Coronary artery (tissue), 2 donors: ENCODE results near the gene ZFHX2.
A peak's percentile ranks its signal among the peaks of the same experiment; 100 is the strongest.
"Not testable (repeated sequence)": the region's sequence is repeated elsewhere in the genome, so short reads cannot be mapped to it uniquely, and the experiment has no call there.

Experiments
- DNase-seq: peaks from one replicate; pipeline ENCODE4 v3.0.0-alpha.2; 2017; ENCODE audit warnings: low spot score
- H3K27ac ChIP-seq, 2 donors: fragments of 200-600 bp; sonication (generic); one replicate each; pipeline ENCODE4 v1.5.1; 2016 to 2019
- H3K4me3 ChIP-seq: fragments of 200-600 bp; sonication (generic); 2 replicates; pipeline ENCODE4 v1.5.1; 2016; ENCODE audit warnings: mild to moderate bottlenecking, moderate library complexity
- CTCF ChIP-seq: fragments of 200-600 bp; sonication (generic); IDR thresholded peaks from one replicate; pipeline ENCODE4 v1.5.1; 2019; ENCODE audit warnings: antibody characterized with exemption

ZFHX2 gene

GRCh38 chr14:23551266-23552028 is at the start of gene ZFHX2:
Gene ZFHX2, minus strand, starts transcription at chr14:23551765. Its CDS starts 16,440 bp downstream, at chr14:23535325.
- no peak for TF ChIP-seq CTCF
- Histone ChIP-seq H3K27ac (peak within 1 kb of the TSS in 1 of 2 donors; percentile 57), H3K4me3 (peak within 1 kb of the TSS; percentile 76)
- no peak for DNase-seq

DNA sequence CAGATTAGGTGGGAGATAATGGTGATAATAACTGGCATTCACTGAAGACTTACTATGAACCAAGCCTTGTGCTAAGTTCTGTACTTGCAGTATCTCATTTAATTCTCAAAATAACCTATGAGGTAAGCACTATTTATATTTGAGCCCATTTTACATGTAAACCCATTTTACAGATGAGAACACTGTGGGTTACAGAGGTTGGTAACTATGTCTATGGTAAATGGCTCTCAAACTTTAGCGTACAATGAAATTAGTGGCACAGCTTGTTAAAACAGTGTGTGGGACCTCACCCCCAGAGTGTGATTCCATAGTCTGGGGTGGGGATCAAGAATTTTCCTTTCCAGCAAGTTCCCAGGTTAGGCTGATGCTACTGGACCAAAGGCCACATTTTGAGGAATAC is 49.2 kb upstream of the ZFHX2 start:
- no peak for TF ChIP-seq CTCF
- DNase-seq: no peak
- Histone ChIP-seq H3K4me3 (no peak overlapping the region), H3K27ac (no peak overlapping the region)

- DNase-seq: no peak
- no peak overlapping the region for H3K4me3 ChIP-seq
- TF ChIP-seq CTCF: no peak
- H3K27ac ChIP-seq: no peak overlapping the region
These were observed 48.8 kb upstream of the ZFHX2 start for GRCh38 chr14:23600322-23600707.

DNA sequence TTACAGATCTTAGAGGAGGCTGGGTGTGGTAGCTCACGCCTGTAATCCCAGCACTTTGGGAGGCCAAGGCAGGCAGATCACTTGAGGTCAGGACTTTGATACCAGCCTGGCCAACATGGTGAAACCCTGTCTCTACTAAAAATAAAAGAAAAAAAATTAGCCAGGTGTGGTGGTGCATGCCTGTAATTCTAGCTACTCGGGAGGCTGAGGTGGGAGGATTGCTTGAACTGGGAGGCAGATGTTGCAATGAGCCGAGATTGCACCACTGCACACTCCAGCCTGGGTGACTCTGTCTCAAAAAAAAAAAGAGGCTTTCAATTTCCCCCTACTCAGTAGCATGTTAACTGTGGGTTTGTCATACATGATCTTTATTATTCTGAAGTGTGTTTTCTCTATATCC is 42.6 kb upstream of the ZFHX2 start:
- H3K27ac ChIP-seq, DNase-seq, H3K4me3 ChIP-seq: not testable (repeated sequence)

- Histone ChIP-seq H3K4me3 (no peak overlapping the region), H3K27ac (no peak overlapping the region)
- DNase-seq: no peak
- no peak for TF ChIP-seq CTCF
These were observed 38.6 kb upstream of the ZFHX2 start for GRCh38 chr14:23590198-23590597.

DNA sequence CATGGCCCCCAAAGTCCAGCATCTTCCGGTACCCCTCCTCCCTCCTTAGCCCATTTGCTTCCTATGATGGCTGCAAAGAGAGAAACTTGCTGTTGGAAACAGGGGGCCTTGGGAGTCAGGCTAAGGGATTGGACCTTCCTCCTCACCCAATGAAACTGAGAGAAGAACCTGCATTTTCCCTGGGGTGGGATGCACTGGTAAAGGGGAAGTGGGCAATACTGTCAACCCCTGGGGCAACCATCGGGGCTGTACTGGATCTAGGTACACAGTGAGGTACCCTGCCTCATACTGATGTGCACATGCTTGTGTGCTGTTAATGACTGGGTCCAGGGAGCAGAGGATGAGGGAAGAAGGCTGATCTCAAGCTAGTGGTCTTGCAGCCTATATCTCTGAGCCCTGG is 38.0 kb upstream of the ZFHX2 start:
- DNase-seq: no peak
- H3K4me3 ChIP-seq: no peak overlapping the region
- H3K27ac ChIP-seq: no peak overlapping the region
- no peak for TF ChIP-seq CTCF

DNA sequence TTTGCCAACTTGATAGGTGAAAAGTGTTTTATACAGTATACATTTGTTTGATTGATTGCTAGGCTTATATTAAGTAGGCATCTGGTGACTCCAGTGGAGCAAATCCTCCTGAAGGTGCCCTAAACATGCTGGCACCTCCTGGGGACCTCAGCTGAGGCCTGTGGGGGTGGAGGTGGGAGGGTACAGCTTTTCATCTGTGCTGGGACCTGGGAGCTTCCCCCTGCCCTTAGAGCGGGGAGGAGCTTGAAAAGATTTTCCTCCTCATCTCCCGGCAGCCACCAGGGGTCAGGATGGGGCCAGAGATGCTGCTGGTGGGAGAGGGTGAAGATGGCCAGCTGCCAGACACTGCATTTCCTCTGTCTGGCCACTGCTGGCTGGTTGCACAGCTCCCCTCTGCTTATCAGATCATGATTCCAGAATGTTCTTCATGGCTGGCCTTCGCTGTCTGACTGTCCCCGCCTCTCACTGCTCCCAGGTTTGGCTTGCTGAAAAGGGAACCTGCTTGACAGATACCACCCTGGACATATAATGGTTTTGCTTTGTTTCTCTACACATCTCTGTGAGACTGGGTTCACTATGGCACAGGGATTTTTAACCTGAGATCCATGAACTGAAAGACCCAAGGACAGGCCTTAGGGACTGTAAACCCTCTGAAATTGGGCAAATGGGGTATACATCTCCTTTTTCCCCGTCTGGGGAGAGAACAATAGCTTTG is 37.5 kb upstream of the ZFHX2 start:
- peak; percentile 22 for TF ChIP-seq CTCF
- Histone ChIP-seq H3K27ac (no peak overlapping the region), H3K4me3 (no peak overlapping the region)
- no peak for DNase-seq

DNA sequence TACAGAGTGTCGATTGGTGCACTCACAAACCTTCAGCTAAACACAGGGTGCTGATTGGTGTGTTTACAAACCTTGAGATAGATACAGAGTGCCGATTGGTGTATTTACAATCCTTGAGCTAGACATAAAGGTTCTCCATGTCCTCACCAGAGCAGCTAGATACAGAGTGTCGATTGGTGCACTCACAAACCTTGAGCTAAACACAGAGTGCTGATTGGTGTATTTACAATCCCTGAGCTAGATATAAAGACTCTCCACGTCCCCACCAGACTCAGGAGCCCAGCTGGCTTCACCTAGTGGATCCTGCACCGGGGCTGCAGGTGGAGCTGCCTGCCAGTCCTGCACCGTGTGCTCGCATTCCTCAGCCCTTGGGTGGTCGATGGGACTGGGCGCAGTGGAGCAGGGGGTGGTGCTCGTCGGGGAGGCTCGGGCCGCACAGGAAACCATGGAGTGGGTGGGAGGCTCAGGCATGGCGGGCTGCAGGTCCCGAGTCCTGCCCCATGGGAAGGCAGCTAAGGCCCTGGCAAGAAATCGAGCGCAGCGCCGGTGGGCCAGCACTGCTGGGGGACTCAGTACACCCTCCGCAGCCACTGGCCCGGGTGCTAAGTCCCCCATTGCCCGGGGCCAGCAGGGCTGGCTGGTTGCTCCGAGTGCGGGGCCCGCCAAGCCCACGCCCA is 33.1 kb upstream of the ZFHX2 start:
- DNase-seq, H3K27ac ChIP-seq, H3K4me3 ChIP-seq: not testable (repeated sequence)

DNA sequence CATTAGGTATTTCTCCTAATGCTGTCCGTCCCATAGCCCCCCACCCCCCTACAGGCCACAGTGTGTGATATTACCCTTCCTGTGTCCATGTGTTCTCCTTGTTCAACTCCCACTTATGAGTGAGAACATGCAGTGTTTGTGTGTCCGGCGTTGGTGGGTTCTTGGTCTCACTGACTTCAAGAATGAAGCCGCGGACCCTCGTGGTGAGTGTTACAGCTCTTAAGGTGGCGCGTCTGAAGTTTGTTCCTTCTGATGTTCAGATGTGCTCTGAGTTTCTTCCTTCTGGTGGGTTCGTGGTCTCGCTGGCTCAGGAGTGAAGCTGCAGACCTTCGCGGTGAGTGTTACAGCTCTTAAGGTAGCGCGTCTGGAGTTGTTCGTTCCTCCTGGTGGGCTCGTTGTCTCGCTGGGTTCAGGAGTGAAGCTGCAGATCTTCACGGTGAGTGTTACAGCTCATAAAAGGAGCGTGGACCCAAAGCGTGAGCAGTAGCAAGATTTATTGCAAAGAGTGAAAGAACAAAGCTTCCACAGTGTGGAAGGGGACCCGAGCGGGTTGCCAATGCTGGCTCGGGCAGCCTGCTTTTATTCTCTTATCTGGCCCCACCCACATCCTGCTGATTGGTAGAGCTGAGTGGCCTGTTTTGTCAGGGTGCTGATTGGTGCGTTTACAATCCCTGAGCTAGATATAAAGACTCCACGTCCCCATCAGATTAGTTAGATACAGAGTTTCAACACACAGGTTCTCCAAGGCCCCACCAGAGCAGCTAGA is 32.4 kb upstream of the ZFHX2 start:
- not testable (repeated sequence) for H3K4me3 ChIP-seq, H3K27ac ChIP-seq

More for the DNA sequence above, 32.4 kb upstream of the ZFHX2 start:
- not testable (repeated sequence) for DNase-seq
